Measurements from ENCODE around the gene LIFR.
"Not testable (repeated sequence)": the region's sequence is repeated elsewhere in the genome, so short reads cannot be mapped to it uniquely, and the experiment has no call there.

Gene LIFR

DNA sequence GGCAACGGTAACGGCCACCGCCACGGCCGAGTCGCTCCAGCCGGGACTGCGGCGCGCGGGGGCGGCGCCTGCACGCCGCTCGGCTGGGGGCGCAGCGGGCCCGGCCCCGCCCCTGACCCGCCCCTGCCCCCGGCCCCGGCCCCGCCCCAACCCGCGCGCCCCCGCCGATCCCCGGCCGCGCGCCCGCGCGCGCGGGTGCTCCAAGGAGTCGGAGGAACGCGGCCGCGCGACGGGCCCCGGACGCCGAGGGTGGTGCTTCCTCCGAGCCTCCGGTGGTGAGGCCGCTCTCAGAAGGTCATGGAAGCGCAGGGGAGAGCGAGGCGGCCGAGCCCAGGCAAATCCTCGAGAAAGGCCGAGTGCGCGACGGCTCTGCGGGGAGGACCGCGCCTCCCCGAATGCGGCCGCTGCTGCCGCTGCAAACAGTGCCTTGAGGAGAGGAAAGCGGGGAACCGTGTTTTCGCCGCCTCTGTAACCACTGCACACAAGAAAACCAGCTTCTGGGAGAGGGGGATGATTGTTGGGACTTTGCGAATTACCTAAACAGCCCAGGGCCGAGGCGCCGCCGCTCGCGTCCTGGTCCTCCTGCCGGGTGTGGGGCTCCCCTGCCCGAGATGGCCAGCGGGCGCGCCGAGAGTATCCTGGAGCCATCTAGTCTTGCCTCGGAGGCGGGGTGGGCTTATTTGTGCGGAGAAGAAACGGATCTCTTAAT, at the start of gene LIFR:
LIFR (minus strand) TSS at position 48 of the 709 bp plus-strand sequence. CDS start 25,999 bp downstream, outside the sequence.
- peak; percentile 60 for DNase-seq

DNA sequence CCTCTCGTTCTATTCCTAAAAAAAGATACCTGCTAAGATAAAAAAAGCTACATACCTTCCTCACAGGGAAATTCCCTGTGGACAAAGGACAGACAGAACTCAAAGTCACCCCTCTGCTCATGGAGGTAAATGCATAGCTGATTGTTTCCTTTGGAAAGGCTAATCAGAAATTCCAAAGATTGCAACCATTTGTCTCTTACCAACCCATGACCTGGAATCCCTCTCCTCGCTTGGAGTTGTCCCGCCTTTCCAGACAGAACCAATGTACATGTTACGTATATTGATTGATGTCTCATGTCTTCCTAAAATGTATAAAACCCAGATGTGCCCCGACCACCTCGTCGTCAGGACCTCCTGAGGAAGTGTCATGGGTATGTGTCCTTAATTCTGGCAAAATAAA, 49.2 kb upstream of the LIFR start:
- DNase-seq: no peak

DNA sequence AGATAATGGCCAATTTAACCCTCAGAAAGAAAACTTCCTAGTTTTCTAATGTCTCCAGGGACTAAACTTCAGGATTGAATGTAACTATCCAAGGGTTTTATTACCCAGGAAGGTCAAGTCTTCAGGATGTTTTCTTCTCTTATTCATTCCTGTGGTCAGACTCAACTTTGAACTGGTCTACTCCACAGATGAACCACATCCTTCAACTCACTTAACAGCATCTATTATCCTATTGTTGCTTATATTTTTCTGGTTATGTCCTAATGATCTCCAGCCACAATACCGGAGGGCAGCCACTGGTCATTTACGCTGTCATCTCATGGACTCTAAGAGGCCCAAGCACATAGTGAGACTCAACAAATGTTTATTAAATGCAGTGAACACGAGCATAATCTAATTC, 47.2 kb upstream of the LIFR start:
- no peak for DNase-seq

DNA sequence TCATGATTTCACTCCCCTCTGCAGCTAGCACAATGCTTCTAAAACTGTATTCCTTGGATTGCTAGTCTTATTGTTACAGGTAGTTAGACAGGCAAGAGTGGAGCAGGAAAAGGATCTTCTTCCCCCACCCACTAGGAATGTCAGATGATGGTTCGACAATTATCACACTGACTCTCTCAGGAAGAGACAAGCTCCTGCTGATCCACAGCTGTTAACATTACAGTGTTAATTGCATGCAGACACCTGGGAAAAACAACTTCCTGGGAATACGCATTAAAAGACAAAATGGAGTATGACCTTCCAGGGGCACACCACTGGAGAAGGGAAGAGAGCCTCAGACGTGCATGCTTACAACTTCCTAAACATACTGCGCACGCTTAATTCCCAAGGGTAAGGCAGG, 46.2 kb upstream of the LIFR start:
- DNase-seq: no peak

- no peak for DNase-seq
Observed at GRCh38 chr5:38601863-38602298, 45.4 kb upstream of the LIFR start.

- no peak for DNase-seq
Observed at GRCh38 chr5:38601133-38601862, 44.9 kb upstream of the LIFR start.

DNA sequence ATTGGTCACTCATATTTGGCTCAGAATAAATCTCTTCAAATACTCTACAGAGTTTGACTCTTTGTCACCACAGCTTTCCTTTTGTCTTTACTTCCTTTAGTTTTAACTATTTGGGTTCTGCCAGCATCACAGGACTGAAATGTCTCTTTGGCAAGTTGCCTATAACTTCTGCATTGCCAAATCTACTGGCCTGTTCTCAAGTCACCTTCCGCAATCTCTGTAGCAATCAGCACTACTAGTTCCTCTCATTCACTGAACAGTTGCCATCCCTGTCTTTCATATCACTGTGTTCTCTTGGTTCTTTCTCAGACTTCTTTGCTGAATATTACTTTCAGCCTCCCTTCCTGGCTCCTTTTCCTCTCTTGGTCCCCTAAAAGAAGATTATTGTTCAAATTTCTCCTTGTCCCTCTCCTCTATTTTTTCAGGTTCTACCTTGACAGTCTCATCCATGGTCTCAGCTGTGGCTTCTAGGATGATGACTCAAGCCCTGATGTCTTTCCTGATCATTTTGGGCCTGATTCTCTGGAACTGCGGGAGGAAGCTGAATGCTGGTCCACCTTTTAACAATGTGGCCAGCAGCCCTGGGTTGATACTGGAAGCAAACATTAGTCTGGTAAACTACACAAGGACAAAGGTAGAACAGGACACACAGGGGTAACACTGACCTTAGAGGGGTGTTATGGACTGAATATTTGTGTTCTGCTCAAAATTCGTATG, 44.0 kb upstream of the LIFR start:
- DNase-seq: no peak

- not testable (repeated sequence) for DNase-seq
Observed at GRCh38 chr5:38599751-38600150, 43.3 kb upstream of the LIFR start.

- no peak for DNase-seq
Observed at GRCh38 chr5:38598994-38599617, 42.7 kb upstream of the LIFR start.

GRCh38 chr5:38598296-38598993, 42.0 kb upstream of the LIFR start:
- no peak for DNase-seq

DNA sequence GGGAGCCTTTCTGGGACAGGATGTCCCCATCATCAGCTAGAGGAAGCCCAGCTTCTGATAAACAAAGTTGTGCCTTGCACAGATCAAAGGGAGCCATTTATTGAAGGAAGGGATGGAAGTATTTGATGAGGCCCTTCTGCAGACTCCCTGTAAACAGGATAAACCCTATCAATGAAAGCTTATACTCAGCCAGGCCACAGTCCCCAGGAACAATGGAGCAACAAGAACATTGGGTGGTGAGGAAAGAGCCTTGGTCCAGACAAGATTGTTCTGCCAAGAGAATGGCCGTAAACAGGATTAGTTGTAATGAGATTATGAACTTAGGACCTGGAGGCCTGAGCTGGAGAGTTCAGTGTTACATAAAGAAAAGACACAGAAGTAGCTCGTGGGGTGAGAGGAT, 40.5 kb upstream of the LIFR start:
- no peak for DNase-seq

DNA sequence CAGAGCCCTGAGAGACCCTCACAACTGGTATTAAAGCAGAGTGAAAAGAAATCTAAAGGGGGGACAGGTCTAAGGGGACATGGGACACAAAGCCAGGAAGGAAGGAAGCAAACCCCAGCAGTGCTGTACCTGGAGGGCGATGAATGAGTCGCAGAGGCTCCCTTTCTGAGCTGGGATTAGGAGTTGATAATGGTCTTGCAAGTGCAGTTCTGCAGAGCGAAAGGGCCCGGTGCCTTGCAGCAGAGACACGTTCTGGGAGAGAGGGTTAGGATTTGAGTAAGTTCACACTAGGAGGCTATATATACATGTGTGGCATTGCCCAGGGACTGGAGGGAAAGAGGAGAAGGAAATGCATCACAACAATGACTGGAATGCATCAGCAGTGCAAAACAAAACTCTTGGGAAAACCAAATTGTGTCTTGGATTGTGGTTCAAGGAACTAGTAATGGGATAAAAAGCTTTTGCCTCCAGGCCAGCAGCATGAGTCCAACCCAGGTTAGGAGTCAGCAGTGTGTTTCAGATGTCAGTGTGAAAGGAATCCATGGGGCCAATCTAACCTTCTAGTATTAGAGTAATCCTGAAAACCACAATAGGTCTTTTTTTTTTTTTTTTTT, 38.8 kb upstream of the LIFR start:
- no peak for DNase-seq

GRCh38 chr5:38593959-38594358, 37.5 kb upstream of the LIFR start:
- DNase-seq: no peak

DNA sequence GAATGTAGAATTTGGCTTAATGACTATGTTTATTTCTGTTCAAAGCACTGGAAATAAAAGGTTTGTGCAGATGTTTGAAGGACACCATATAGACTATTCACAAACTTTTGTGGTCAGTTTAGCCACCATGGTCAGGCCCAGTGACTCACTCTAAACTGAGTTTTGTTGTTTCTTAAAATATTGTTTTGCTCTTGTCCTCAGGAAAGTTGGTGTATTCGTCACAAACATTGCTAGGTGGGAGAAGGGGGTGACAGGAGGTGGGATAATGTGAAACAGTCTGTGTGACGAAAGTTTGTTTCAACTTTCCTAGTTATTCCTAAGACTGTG, 35.0 kb upstream of the LIFR start:
- no peak for DNase-seq

GRCh38 chr5:38590838-38591522, 34.5 kb upstream of the LIFR start:
- no peak for DNase-seq

- DNase-seq: no peak
Observed at GRCh38 chr5:38589629-38590028, 33.2 kb upstream of the LIFR start.

- no peak for DNase-seq
Observed at GRCh38 chr5:38585816-38586215, 29.4 kb upstream of the LIFR start.

DNA sequence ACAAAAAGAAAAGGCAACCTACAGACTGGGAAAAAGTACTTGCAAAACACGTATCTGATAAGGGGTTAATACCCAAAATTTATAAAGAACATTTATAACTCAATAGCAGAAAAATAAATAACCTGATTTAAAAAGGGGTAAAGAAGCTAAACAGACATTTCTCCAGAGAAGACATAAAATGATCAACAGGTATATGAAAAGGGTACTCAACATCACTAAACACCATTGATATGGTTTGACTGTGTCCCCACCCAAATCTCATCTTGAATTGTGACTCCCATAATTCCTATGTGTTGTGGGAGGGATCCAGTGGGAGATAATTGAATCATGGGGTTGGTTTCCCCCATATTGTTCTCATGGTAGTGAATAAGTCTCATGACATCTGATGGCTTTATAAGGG, 27.1 kb upstream of the LIFR start:
- DNase-seq: no peak

- DNase-seq: no peak
Observed at GRCh38 chr5:38582975-38583319, 26.5 kb upstream of the LIFR start.

- DNase-seq: no peak
Observed at GRCh38 chr5:38582293-38582974, 26.0 kb upstream of the LIFR start.

DNA sequence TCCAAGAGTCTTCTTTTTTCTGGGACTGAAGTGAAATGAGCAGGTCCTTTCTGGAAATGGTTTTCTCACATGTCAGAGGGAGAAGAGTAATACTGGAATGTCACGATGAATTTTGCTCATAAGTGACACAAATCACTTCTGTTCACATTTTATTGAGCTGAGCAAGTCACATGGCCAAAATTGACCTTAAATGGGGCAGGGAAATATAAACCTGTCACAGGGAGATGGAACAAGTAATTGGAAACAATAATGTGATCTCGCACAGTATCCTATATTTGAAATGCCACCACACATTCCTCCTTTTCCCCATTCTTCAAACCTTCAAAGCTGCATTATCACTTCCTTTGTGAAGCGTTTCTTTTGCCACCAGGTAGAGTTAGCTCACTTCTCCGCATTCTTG, 25.2 kb upstream of the LIFR start:
- no peak for DNase-seq

All from NCI-H146 (cell line).